ENCODE results near the gene MBLAC1.
A peak's percentile ranks its signal among the peaks of the same experiment; 100 is the strongest.

Gene MBLAC1

GRCh38 chr7:100154651-100155491 lies 28.1 kb downstream of the MBLAC1 start:
- DNase-seq, result no peak

DNA sequence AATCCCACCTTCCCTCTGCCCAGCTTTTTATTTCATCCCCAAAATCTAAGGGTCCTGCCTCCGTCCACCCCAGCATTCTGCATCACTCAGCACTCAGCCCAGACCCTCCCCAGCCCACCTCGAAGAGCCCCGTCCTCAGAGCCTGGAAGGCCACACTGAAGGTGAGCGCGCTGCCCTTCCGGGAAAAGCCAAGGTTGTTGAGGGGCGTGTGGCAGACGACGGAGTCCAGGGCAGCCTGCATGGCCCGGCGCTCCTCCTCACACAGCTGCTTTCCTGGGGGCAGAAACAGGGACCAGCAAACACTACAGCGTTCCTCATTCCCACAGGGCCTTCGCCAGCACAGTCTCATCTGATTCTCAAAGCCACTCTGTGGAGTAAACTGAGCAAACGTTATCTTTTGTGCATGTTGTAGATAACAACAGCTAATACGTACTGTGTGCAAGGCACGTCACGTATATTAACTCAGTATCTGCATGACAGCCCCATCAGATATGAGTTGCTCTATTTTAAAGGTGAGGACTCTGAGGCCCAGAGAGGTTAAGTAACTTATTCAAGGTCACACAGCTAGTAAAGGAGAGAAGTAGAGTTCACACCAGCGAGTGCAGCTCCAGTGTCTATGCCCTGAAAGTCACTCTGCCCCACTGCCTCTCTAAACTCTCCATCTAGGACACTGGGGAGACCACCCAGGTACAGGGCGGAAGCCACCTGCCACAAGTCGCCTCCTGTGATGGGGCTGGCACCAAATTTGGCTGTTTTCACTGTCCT lies 29.0 kb downstream of the MBLAC1 start:
- no peak for DNase-seq

GRCh38 chr7:100156331-100157068 lies 29.7 kb downstream of the MBLAC1 start:
- DNase-seq, result no peak

- no peak for DNase-seq
Measured at GRCh38 chr7:100157069-100157333, 30.2 kb downstream of the MBLAC1 start.

DNA sequence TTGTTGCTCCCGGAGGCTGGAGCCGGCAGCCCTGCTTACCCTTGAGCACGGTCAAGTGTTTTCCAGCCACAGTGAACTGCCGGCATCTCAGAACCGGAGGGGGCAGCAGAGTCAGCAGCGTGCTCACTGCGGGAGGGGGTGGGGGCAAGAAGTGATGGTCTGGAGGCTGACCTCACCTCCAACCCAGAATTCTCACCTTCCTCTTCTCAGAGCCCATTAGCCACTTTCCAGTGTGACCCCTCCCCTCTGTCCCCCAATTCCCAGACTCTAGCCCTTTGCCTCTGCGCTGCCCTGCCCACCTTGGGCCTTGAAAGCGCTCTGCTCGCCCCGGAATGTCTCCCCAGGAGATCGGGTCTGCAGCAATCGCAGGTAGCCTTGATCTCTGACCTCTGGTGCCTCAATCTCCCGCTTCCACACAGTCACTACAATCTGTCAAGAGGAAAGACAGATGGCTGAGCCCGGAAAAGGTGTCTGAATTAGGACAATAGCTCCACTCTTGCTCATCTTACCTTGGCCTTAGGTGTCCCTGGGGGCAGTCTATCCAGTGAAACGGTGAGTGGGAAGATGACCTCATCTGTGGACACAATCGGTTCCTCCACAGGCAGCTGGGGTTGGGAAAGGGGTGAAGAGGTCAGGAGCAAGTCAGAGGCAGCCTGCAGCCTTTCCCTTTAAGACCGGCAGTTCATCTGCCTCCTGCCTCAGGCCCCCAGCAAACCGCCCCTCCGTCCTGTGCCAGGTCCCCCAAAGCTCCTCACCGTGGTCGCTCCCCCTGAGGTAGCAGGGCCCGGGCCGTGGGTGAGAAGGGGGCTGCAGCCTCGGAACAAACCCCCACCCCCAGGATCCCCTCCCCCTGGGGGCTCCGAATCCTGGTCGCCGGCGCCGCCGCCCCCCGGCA lies 30.8 kb downstream of the MBLAC1 start:
- no peak for DNase-seq

DNA sequence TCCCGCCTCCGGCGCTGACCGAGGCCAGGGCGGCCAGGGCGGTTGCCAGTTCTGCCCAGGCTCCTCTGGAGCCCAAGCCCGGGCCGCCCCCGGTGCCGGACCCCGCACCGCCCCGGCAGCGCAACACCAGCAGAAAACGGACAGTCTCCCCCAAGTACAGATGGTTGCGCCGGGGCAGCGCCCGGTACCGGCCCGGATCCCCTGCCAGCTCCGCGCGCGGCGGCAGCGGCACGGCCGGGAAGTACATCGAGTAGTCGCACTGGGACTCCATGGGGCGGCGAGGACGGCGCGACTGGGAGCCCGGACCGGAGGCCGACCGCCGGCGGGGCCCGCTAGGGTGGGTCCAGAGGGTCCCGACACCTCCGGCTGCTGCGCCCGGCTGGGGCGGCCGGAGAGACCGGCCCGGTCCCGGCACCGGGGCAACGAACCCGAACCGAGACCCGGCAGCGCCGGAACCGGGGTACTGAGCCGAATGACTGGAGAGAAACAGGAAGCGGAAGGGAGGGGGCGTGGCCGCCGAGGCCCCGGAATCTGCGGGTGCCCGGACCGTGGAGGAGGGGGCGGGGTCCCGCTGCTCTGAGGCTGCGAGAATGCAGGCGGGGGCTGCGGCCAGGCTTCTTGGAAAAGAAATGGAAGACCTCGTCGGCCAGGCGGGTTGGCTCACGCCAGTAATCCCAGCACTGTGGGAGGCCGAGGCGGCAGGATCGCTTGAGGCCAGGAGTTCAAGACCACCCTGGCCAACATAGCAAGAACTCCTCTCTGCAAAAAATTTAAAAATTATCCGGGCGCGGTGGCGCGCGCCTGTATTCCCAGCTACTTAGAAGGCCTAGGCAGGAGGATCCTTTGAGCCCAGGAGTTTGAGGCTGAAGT lies 31.7 kb downstream of the MBLAC1 start, which contains the start of gene TRAPPC14:
TRAPPC14 (minus strand) TSS at position 495 of the 870 bp plus-strand sequence; CDS start at position 271, 224 bp downstream.
- peak; percentile 97 to 98 for DNase-seq

GRCh38 chr7:100159099-100159623 lies 32.4 kb downstream of the MBLAC1 start:
- no peak for DNase-seq

DNA sequence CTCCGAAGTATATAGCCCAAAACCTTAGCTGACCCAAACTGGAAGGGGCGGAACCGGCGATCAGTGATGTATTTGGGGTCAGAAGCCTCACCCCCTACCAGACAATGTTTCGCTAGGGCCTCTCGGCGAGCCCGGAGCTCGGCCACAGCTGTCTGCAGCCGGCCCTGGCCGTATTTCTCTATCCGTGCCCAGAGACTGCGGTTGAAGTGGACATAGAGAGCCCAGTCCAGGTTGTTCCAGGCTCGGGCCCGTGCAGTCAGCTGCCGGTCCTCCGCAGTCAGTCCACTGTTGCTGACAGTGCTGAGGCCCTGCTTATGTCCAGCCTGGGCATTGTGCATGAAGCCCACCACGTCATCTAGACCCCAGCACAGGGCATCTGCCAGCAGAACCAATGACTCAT lies 33.3 kb downstream of the MBLAC1 start:
- DNase-seq, result no peak

GRCh38 chr7:100163006-100163531 lies 36.3 kb downstream of the MBLAC1 start:
- DNase-seq, result no peak

- no peak for DNase-seq
Measured at GRCh38 chr7:100163871-100164270, 37.1 kb downstream of the MBLAC1 start.

- DNase-seq, result no peak
Measured at GRCh38 chr7:100166317-100166940, 39.7 kb downstream of the MBLAC1 start.

- no peak for DNase-seq
Measured at GRCh38 chr7:100166970-100167911, 40.5 kb downstream of the MBLAC1 start.

- no peak for DNase-seq
Measured at GRCh38 chr7:100167912-100168323, 41.2 kb downstream of the MBLAC1 start.

DNA sequence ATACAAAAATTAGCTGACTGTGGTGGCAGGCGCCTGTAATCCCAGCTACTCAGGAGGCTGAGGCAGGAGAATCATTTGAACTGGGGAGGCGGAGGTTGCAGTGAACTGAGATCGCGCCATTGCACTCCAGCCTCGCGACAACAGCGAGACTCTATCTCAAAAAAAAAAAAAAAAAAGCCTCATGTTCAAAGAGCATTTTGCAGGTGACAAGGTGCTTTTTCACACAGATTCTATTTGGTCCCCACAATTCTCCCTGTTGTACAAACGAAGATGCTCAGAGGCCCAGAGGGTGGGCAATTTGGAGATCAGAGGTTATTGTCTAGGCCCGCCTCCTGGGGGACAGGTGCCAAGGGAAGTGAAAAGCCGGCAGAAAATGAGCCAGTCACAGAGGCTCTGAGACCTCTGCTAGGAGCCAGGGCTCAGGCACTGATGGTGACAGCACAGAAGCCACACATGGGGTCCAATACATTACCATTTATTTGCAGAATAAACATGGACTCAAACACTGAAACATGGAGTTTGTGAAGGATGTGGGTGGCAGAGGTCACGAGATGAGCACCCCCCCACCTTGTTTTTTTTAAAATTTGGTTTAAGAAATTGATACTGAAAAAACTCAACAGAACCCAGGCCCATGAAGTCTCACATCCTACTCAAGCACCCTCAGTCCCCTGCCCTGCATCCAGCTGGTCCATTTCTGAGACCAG lies 42.5 kb downstream of the MBLAC1 start:
- no peak for DNase-seq

- DNase-seq, result no peak
Measured at GRCh38 chr7:100170101-100170897, 43.5 kb downstream of the MBLAC1 start.

- no peak for DNase-seq
Measured at GRCh38 chr7:100171087-100171681, 44.4 kb downstream of the MBLAC1 start.

DNA sequence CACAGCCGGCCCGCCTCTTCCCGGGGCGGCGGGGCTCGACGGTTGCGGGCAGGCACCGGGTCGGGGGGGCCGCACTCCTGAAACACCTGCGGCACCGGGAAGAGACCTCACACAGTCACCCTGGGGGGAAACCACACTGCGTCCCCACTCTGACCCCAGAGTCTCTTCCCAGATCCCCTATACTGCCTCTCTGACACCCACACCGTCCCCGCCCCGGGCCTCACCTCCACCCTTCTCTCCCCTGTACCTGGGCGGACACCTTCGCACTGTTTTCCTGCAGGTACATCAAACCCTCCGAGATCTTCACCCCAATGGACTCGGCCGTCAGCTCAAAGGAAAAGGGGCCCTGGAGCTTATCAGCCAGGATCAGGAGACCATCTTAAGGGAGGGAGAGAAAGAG lies 45.1 kb downstream of the MBLAC1 start:
- DNase-seq, result no peak
